CD14-positive monocyte (primary cell): ENCODE data around the gene CAV1. TPM values are rescaled to one million over a fixed set of nuclear protein-coding genes. Genes with fewer than 3 reads are reported as not detected.

Experiments used
- DNase-seq, 3 donors: peaks; one replicate each; pipeline ENCODE4 v3.0.0-alpha.2; 2011 to 2022
- H2AFZ ChIP-seq: 2 replicates; pipeline ENCODE4 v1.6.0; 2012; ENCODE audit warnings: mild to moderate bottlenecking, low read depth, low read length, inconsistent platforms; ENCODE audit not compliant: insufficient read depth, poor library complexity, severe bottlenecking
- H3K27ac ChIP-seq, 2 donors: 1 replicate in 1 of 2; 2 replicates in 1 of 2; pipeline ENCODE4 v1.5.1; 2012 to 2013; ENCODE audit warnings: low read length in 2 of 2, control low read depth in 1 of 2, inconsistent platforms in 1 of 2, low read depth in 1 of 2, mild to moderate bottlenecking in 1 of 2
- H3K27me3 ChIP-seq, 2 donors: one replicate each; pipeline versions ENCODE4 v1.6.0 to v1.6.1; 2011 to 2013; ENCODE audit warnings: low read length in 2 of 2; ENCODE audit not compliant: control insufficient read depth in 2 of 2, insufficient read depth in 2 of 2
- H3K36me3 ChIP-seq, 2 donors: replicated peaks in 1 of 2; 1 replicate in 1 of 2; 2 replicates in 1 of 2; pipeline versions ENCODE4 v1.5.1 to v1.6.1; 2012 to 2013; ENCODE audit warnings: low read length in 2 of 2, control low read depth in 1 of 2, inconsistent platforms in 1 of 2, mild to moderate bottlenecking in 1 of 2; ENCODE audit not compliant: insufficient read depth in 2 of 2, control insufficient read depth in 1 of 2
- H3K4me1 ChIP-seq, 2 donors: 1 replicate in 1 of 2; 2 replicates in 1 of 2; pipeline versions ENCODE4 v1.5.1 to v1.6.1; 2012 to 2013; ENCODE audit warnings: low read length in 2 of 2, control low read depth in 1 of 2, inconsistent platforms in 1 of 2, mild to moderate bottlenecking in 1 of 2, moderate library complexity in 1 of 2; ENCODE audit not compliant: insufficient read depth in 2 of 2, control insufficient read depth in 1 of 2
- H3K4me2 ChIP-seq: replicated peaks from 2 replicates; pipeline ENCODE3; 2012; ENCODE audit warnings: low read length, moderate library complexity, mild to moderate bottlenecking; ENCODE audit not compliant: poor library complexity, severe bottlenecking; ENCODE audit errors: extremely low read depth
- H3K4me3 ChIP-seq, 3 experiments: fragments of 200-600 bp in 1 of 3; sonication (generic) in 1 of 3; replicated peaks in 1 of 3; 1 replicate in 2 of 3; 2 replicates in 1 of 3; pipeline ENCODE4 v1.5.1; 2011 to 2013; ENCODE audit warnings: low read length in 3 of 3, mild to moderate bottlenecking in 3 of 3, control low read depth in 2 of 3, low read depth in 2 of 3, inconsistent platforms in 1 of 3, moderate library complexity in 1 of 3
- H3K79me2 ChIP-seq: 2 replicates; pipeline ENCODE4 v1.6.0; 2012; ENCODE audit warnings: mild to moderate bottlenecking, control low read depth, inconsistent platforms, low read length, moderate library complexity; ENCODE audit not compliant: insufficient read depth
- H3K9ac ChIP-seq: 2 replicates; pipeline ENCODE4 v1.6.0; 2017; ENCODE audit warnings: low read length, mild to moderate bottlenecking; ENCODE audit not compliant: insufficient read depth, poor library complexity, severe bottlenecking
- H3K9me3 ChIP-seq, 2 donors: replicated peaks in 1 of 2; 1 replicate in 1 of 2; 2 replicates in 1 of 2; pipeline versions ENCODE4 v1.5.1 to v1.6.1; 2012 to 2013; ENCODE audit warnings: low read length in 2 of 2, control low read depth in 1 of 2; ENCODE audit not compliant: control insufficient read depth in 1 of 2, insufficient read depth in 1 of 2
- H4K20me1 ChIP-seq: 2 replicates; pipeline ENCODE4 v1.6.0; 2012; ENCODE audit warnings: mild to moderate bottlenecking, low read length, control low read depth, moderate library complexity; ENCODE audit not compliant: insufficient read depth
- H3K27ac Mint-ChIP-seq, 7 donors: one replicate each; pipeline ENCODE4 v1.8.0; 2020; ENCODE audit warnings: mild to moderate bottlenecking in 7 of 7, mixed read lengths in 7 of 7, moderate library complexity in 6 of 7, inconsistent platforms in 2 of 7
- H3K27me3 Mint-ChIP-seq, 3 donors: one replicate each; pipeline ENCODE4 v1.8.0; 2021 to 2022; ENCODE audit warnings: low read depth in 3 of 3, mild to moderate bottlenecking in 3 of 3, mixed read lengths in 3 of 3, moderate library complexity in 3 of 3, inconsistent platforms in 1 of 3
- H3K36me3 Mint-ChIP-seq, 2 donors: one replicate each; pipeline ENCODE4 v1.8.0; 2020; ENCODE audit warnings: mixed read lengths in 2 of 2, inconsistent platforms in 1 of 2, mild to moderate bottlenecking in 1 of 2
- H3K4me1 Mint-ChIP-seq: one replicate; pipeline ENCODE4 v1.8.0; 2020; ENCODE audit warnings: mild to moderate bottlenecking, mixed read lengths
- H3K4me3 Mint-ChIP-seq, 2 donors: one replicate each; pipeline ENCODE4 v1.8.0; 2020; ENCODE audit warnings: mild to moderate bottlenecking in 2 of 2, mixed read lengths in 2 of 2, moderate library complexity in 1 of 2
- H3K9me3 Mint-ChIP-seq, 7 donors: one replicate each; pipeline ENCODE4 v1.8.0; 2020 to 2022; ENCODE audit warnings: mixed read lengths in 7 of 7, mild to moderate bottlenecking in 6 of 7, moderate library complexity in 6 of 7, inconsistent platforms in 2 of 7
- CTCF ChIP-seq: fragments of 200-600 bp; IDR thresholded peaks from one replicate; pipeline ENCODE4 v1.8.0; 2022; ENCODE audit warnings: antibody characterized with exemption, mild to moderate bottlenecking
- WGBS: methylation state at CpG from one replicate; pipeline ENCODE4 v1.1.5; 2013; ENCODE audit warnings: missing lambda C conversion rate; ENCODE audit not compliant: insufficient coverage; 5-methylcytosine and 5-hydroxymethylcytosine counted together
- intact Hi-C, 2 donors: fragments of 100-400 bp; cut with micrococcal nuclease; formaldehyde crosslinking; loops; one replicate each; pipeline versions ENCODE4 v1.15.0 to v1.15.1; 2023
- polyA plus RNA-seq, 3 donors: library from polyadenylated mRNA; depleted of rRNA in 1 of 3; unstranded in 2 of 3; stranded (reverse) in 1 of 3; fragments of 300-500 nt in 2 of 3; fragments of >200 nt in 1 of 3; fragmentation: Illumina TruSeq in 2 of 3; gene quantifications; 1 replicate in 2 of 3; 2 replicates in 1 of 3; pipeline ENCODE4 v1.2.3, GENCODE V29; 2012 to 2021

CAV1 gene
- polyA plus RNA-seq, 3 donors, result not detected

DNA sequence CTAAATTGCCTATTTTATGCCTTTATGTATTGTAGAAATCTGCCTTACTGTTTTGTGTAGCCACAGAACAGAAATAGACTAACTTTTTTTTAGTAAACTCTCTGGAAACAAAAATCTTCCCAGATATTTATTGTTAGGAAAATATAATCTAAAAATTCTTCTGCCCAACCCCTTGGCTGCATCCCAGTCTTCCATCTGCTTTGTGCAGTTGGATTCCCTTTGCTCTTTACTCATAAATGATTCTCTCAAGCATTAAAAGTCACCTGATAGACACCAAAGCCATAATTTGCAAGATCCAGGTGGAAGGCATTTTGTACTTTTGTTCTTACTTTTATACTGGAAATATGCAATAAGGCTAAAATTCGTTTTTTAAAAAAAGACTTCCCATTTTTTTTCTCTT is 31.4 kb upstream of the CAV1 start:
- no peak for DNase-seq
- intact Hi-C loops, result no loop called here
- H3K36me3 ChIP-seq, result no peaks in the 10 kb centered on the region
- no peak overlapping the region for H3K27ac ChIP-seq
- no peak overlapping the region for H3K9ac ChIP-seq
- H3K4me1 ChIP-seq, result no peaks in the 10 kb centered on the region
- no peak overlapping the region for H3K4me3 ChIP-seq
- Mint-ChIP-seq H3K4me1 (no peaks in the 10 kb centered on the region), H3K9me3 (peaks cover 0 to under 1% (median 0%) of the 10 kb centered on the region in 7 donors), H3K36me3 (no peaks in the 10 kb centered on the region), H3K27me3 (peaks cover 8 to 22% (median 10%) of the 10 kb centered on the region in 3 donors), H3K4me3 (no peak overlapping the region), H3K27ac (no peak overlapping the region)
- H4K20me1 ChIP-seq, result no peaks in the 10 kb centered on the region
- WGBS, result no CpG with 5 or more reads among the region's 1 CpG
- no peak overlapping the region for H3K4me2 ChIP-seq
- no peak overlapping the region for H2AFZ ChIP-seq
- peaks cover 7 to 14% of the 10 kb centered on the region in 2 donors for H3K27me3 ChIP-seq
- no peaks in the 10 kb centered on the region for H3K9me3 ChIP-seq
- H3K79me2 ChIP-seq, result no peaks in the 10 kb centered on the region
- TF ChIP-seq CTCF, result no peak

DNA sequence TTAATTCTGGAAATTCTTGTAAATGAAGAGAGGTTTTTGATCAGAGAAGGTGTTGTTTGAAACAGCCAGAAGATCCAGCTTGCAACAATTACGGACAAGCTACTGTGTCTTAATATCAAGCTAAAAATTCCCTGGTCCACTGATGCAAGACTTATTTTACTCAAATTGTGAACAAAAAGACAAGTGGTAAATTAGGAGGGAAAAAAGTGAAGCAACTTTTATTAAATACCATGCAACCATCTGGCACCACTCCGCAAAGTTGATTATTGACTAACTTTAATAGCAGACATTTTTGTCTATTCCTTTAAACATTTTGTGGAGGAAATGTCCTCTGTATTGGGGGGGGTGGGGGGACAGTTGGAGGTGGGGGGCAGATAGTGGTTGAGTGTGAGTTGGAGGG is 30.4 kb upstream of the CAV1 start:
- no peak for TF ChIP-seq CTCF
- H3K4me3 Mint-ChIP-seq, result no peak overlapping the region
- H3K9me3 ChIP-seq, result no peaks in the 10 kb centered on the region
- H3K4me2 ChIP-seq, result no peak overlapping the region
- H3K27ac ChIP-seq, result no peak overlapping the region
- intact Hi-C loops, result no loop called here
- peaks cover 0 to 6% (median 0%) of the 10 kb centered on the region in 7 donors for H3K9me3 Mint-ChIP-seq
- H3K27ac Mint-ChIP-seq, result no peak overlapping the region
- H3K36me3 Mint-ChIP-seq, result peaks cover 0 to 3% of the 10 kb centered on the region in 2 donors
- H3K4me1 Mint-ChIP-seq, result no peaks in the 10 kb centered on the region
- peaks cover 4% of the 10 kb centered on the region in 2 donors for H3K4me1 ChIP-seq
- no CpG with 5 or more reads among the region's 2 CpGs for WGBS
- no peaks in the 10 kb centered on the region for H3K36me3 ChIP-seq
- no peak overlapping the region for H2AFZ ChIP-seq
- no peaks in the 10 kb centered on the region for H4K20me1 ChIP-seq
- peaks cover 12 to 22% of the 10 kb centered on the region in 2 donors for H3K27me3 ChIP-seq
- H3K79me2 ChIP-seq, result no peaks in the 10 kb centered on the region
- no peak overlapping the region for H3K4me3 ChIP-seq
- no peak for DNase-seq
- no peak overlapping the region for H3K9ac ChIP-seq
- peaks cover 16 to 31% (median 18%) of the 10 kb centered on the region in 3 donors for H3K27me3 Mint-ChIP-seq
